Measurements from ENCODE around the gene C2orf69.

- TF ChIP-seq CTCF (conservative IDR thresholded peaks at IDR 0.05; ENCODE audit: low read depth in 2 of 2) (no peak), EZH2phosphoT487 (IDR thresholded peaks at IDR 0.05; ENCODE audit: unreplicated experiment) (no peak), POLR2AphosphoS5 (IDR thresholded peaks at IDR 0.05; ENCODE audit: low read depth) (no peak), ETS1 (IDR thresholded peaks at IDR 0.05) (no peak), REST (IDR thresholded peaks at IDR 0.05; ENCODE audit: unreplicated experiment) (no peak), CREB1 (CRISPR knock-in tag; IDR thresholded peaks at IDR 0.05; ENCODE audit: low read depth) (no peak), EZH2 (IDR thresholded peaks at IDR 0.05; ENCODE audit: low read depth, unreplicated experiment) (no peak), ZNF331 (CRISPR knock-in tag; IDR thresholded peaks at IDR 0.05; ENCODE audit: low read depth) (no peak), NANOG (IDR thresholded peaks at IDR 0.05; ENCODE audit: borderline replicate concordance) (no peak)
These were observed 3.4 kb downstream of the C2orf69 start for GRCh38 chr2:199914372-199914958.

Measured in GM23338 (cell line).